SU-DHL-6 (cell line): Measurements from ENCODE around the gene EPHB1.

ENCODE experiments used
- CTCF ChIP-seq: fragments of 200-600 bp; sonication (generic); IDR thresholded peaks from one replicate; pipeline ENCODE4 v1.5.1; 2017; ENCODE audit warnings: antibody characterized with exemption, mild to moderate bottlenecking, low read length, moderate library complexity; ENCODE audit not compliant: insufficient read depth, poor library complexity, severe bottlenecking
- EZH2phosphoT487 ChIP-seq: fragments of 200-600 bp; sonication (generic), shearing (Covaris generic); conservative IDR thresholded peaks from 2 replicates; pipeline ENCODE4 v1.6.1; 2018; ENCODE audit warnings: mild to moderate bottlenecking, antibody characterized with exemption, low read length, moderate library complexity, mixed read lengths

- TF ChIP-seq CTCF, result no peak
- TF ChIP-seq EZH2phosphoT487, result no peak
These were observed 238.7 kb downstream of the EPHB1 start for GRCh38 chr3:135033737-135034136.
